ENCODE measurements around the gene JPH2. TPM values are rescaled to one million over a fixed set of nuclear protein-coding genes. Genes with fewer than 3 reads are reported as not detected.

JPH2 gene
- total RNA-seq, 2 donors from 2014 or later = 131 to 168 TPM

GRCh38 chr20:44125332-44126127 lies 61.5 kb downstream of the JPH2 start:
- no peaks in the 10 kb centered on the region for H3K9me3 ChIP-seq
- no peak overlapping the region for H3K4me3 ChIP-seq
- peak overlapping the region; percentile 32 to 43 for H3K27ac ChIP-seq
- no peaks in the 10 kb centered on the region for H3K27me3 ChIP-seq
- peaks cover 6% of the 10 kb centered on the region for H3K36me3 ChIP-seq
- peaks cover 0 to 41% of the 10 kb centered on the region in 2 donors for H3K4me1 ChIP-seq
- DNase-seq (ENCODE audit: low spot score) = no peak
- no peak for TF ChIP-seq CTCF (IDR thresholded peaks at IDR 0.05)

GRCh38 chr20:44123874-44124535 lies 63.0 kb downstream of the JPH2 start:
- Histone ChIP-seq H3K9me3 (no peaks in the 10 kb centered on the region), H3K4me3 (no peak overlapping the region), H3K4me1 (peaks cover 0 to 31% of the 10 kb centered on the region in 2 donors), H3K27me3 (no peaks in the 10 kb centered on the region), H3K27ac (peak overlapping the region; percentile 41 to 66), H3K36me3 (peaks cover 6% of the 10 kb centered on the region)
- DNase-seq (ENCODE audit: low spot score) = no peak
- TF ChIP-seq CTCF (IDR thresholded peaks at IDR 0.05) = no peak

- H3K27me3 ChIP-seq = no peaks in the 10 kb centered on the region
- peaks cover 11% of the 10 kb centered on the region for H3K36me3 ChIP-seq
- H3K4me3 ChIP-seq = no peak overlapping the region
- H3K27ac ChIP-seq = peak overlapping the region; percentile 35 to 66
- H3K9me3 ChIP-seq = no peaks in the 10 kb centered on the region
- peaks cover 0 to 31% of the 10 kb centered on the region in 2 donors for H3K4me1 ChIP-seq
- no peak for TF ChIP-seq CTCF (IDR thresholded peaks at IDR 0.05)
- DNase-seq (ENCODE audit: low spot score) = no peak
Observed at GRCh38 chr20:44123251-44123650, 63.7 kb downstream of the JPH2 start.

GRCh38 chr20:44120676-44121425 lies 66.1 kb downstream of the JPH2 start:
- peaks cover 17% of the 10 kb centered on the region for H3K36me3 ChIP-seq
- no peak for DNase-seq (ENCODE audit: low spot score)
- no peaks in the 10 kb centered on the region for H3K9me3 ChIP-seq
- H3K4me1 ChIP-seq = peaks cover 0 to 46% of the 10 kb centered on the region in 2 donors
- no peak overlapping the region for H3K4me3 ChIP-seq
- H3K27ac ChIP-seq = peak overlapping the region; percentile 3 to 29
- no peaks in the 10 kb centered on the region for H3K27me3 ChIP-seq
- TF ChIP-seq CTCF (IDR thresholded peaks at IDR 0.05) = no peak

- no peak for TF ChIP-seq CTCF (IDR thresholded peaks at IDR 0.05)
- Histone ChIP-seq H3K36me3 (peaks cover 23% of the 10 kb centered on the region), H3K9me3 (no peaks in the 10 kb centered on the region), H3K27ac (peak overlapping the region in 1 of 2 donors; percentile 31), H3K27me3 (no peaks in the 10 kb centered on the region), H3K4me1 (peaks cover 0 to 48% of the 10 kb centered on the region in 2 donors), H3K4me3 (no peak overlapping the region)
- DNase-seq (ENCODE audit: low spot score) = no peak
Observed at GRCh38 chr20:44118185-44119033, 68.6 kb downstream of the JPH2 start.
